ENCODE measurements around the gene C3orf52.

GRCh38 chr3:112093180-112093522 is 7.0 kb downstream of the C3orf52 start:
- TF ChIP-seq CTCF (IDR thresholded peaks at IDR 0.05; ENCODE audit: poor library complexity, severe bottlenecking) (no peak), RAD21 (conservative IDR thresholded peaks at IDR 0.05) (no peak), EP300 (conservative IDR thresholded peaks at IDR 0.05; ENCODE audit: poor library complexity, severe bottlenecking) (no peak), TAF1 (IDR thresholded peaks at IDR 0.05; ENCODE audit: low read depth) (no peak), POLR2AphosphoS5 (IDR thresholded peaks at IDR 0.05) (no peak), MXI1 (conservative IDR thresholded peaks at IDR 0.05; ENCODE audit: poor library complexity, severe bottlenecking) (no peak), EZH2 (IDR thresholded peaks at IDR 0.05; ENCODE audit: borderline replicate concordance, insufficient read depth, low read length, poor library complexity, severe bottlenecking) (no peak), REST (IDR thresholded peaks at IDR 0.05; ENCODE audit: borderline replicate concordance) (no peak), SMC3 (conservative IDR thresholded peaks at IDR 0.05; ENCODE audit: poor library complexity) (no peak)
